GM10266 (cell line): ENCODE data around the gene SPECC1.

Experiments used
- DNase-seq: peaks from one replicate; pipeline ENCODE4 v3.0.0; 2012; ENCODE audit errors: extremely low spot score
- TF ChIP-seq, protein P1 (sequence below): IDR thresholded peaks from 2 replicates; pipeline ENCODE4 v1.5.1; 2012; ENCODE audit warnings: mild to moderate bottlenecking, low read depth; ENCODE audit not compliant: control insufficient read depth, insufficient read depth; ENCODE audit errors: missing control alignments

SPECC1 gene

DNA sequence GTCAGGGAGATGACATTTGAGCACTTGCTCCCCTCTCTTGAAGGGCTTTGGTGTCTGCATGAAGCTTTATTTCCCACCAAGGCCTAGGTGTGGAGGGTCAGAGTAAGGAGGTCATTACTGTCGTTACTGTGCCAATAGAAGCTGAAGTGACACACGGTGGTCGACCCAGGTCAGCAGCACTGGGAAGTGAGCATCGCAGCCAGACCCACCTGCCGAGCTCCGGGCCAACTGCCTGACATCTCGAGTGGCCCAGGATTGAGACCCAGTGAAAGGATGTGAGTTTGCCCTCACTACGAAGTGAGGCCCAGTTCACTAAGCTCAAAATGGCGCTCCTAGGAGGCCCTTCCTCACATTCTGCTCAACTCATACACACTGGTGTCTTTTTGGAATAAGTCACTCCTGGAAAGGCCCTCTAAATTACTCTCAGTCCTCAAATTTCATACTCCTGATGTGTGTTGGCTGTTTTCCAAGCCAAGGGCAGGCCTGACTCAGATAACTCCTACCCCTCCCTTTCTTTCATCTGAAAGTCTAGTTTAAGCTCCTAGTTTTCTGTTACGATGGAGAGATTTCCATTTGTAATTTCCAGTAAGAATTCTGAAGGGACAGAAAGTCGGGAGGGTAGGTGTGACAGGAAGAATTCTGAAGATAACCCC lies 257.8 kb downstream of the SPECC1 start:
- DNase-seq: no peak
- TF ChIP-seq, protein P1, sequence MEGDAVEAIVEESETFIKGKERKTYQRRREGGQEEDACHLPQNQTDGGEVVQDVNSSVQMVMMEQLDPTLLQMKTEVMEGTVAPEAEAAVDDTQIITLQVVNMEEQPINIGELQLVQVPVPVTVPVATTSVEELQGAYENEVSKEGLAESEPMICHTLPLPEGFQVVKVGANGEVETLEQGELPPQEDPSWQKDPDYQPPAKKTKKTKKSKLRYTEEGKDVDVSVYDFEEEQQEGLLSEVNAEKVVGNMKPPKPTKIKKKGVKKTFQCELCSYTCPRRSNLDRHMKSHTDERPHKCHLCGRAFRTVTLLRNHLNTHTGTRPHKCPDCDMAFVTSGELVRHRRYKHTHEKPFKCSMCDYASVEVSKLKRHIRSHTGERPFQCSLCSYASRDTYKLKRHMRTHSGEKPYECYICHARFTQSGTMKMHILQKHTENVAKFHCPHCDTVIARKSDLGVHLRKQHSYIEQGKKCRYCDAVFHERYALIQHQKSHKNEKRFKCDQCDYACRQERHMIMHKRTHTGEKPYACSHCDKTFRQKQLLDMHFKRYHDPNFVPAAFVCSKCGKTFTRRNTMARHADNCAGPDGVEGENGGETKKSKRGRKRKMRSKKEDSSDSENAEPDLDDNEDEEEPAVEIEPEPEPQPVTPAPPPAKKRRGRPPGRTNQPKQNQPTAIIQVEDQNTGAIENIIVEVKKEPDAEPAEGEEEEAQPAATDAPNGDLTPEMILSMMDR: no peak

DNA sequence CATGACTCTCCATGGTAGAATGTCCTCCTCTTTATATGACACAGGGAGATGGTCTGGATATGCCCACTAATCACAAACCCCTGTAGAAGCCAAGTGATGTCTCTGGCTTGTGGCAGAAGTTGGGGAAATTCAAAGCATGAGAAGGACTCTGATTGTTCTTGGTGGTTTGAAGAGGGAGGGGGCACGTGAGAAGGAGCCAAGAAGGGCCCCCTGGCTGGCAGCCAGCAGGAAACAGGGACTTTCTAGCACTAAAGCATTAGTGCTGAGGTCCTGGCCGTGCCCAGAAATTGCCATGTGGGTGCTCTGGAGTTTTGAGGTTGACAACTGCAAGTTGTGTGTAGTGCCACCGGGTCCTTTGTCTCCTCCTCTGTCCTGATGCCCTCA lies 258.3 kb downstream of the SPECC1 start:
- no peak for DNase-seq
- TF ChIP-seq, protein P1: no peak

DNA sequence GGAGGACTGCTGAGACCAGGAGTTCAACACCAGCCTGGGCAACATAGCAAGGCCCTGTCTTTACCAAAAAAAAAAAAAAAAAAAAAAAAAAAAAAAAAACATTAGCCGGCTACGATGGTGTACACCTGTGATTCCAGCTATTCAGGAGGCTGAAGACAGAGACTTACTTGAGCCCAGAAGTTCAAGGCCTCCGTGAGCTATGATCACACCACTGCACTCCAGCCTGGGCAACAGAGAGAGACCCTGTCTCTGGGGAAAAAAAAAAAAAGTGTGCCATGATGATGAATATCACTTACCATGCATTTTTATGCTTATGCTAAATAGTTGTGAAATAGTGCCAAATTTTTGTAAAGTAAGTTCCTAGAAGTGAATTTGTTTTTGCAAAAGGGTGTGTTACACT lies 261.2 kb downstream of the SPECC1 start:
- TF ChIP-seq, protein P1: no peak
- DNase-seq: no peak

DNA sequence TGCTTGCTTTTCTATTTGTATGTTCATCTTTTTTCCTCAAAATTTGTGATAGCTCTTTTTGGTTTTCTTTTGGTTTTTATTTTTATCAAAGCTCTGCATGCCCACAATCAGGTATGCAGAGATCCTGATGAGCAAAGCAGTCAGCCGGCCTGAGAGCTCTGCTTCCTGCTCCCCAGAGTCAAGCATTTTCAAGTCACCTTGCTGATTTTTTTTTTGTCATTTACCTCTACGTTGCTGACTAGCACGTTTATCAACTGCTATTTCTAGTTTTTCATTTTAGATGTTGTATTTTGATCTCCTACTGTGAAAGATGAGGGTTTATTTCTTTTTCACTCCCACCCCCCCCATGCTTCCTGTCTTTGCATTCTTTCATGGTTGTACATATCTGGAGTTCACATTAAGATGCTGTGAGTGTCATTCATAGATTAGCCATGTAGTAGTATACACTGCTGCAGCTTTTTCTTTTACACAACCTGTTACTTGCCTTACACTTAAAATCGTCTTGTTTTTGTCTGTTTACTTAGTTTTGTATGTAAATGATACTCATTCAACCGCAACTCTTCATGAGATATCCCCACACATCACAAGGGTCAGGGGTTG lies 262.0 kb downstream of the SPECC1 start:
- no peak for DNase-seq

DNA sequence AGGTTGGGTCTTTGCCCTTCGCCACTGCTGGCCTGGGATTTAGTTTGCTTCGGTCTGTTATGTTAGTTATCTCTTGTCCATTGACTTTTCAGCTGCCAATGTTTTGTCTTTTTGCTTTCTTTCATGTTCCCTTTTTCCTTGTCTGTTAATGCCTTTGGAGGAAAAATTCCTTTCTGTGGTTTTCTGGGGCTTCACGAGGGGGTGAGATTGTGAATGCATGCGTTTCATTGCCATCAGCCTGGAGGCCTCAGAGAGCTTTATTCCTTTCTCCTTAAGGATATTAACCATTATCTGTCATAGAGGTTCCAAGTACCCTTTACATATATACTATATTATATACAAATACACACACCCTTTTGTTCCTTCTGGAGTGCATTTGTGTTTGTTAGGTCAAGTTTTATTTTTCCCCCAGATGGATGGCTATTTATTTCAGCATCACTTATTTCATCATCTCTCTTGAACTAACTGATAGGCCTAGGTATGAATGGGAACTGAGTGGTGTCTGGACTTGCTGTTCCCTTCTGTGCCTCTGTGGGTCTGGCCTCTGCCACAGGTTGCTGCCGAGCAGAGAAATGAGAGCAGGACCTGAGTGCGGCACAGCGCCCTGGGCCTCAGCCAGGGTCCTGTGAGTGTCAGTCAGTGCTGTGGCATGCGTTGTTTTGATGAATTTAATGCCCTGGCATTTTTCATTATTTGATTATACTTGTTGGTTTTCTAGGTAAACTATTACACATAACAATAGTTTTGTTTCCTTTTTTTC lies 264.8 kb downstream of the SPECC1 start:
- DNase-seq: no peak
- TF ChIP-seq, protein P1: no peak

More for the DNA sequence above, 262.0 kb downstream of the SPECC1 start:
- TF ChIP-seq, protein P1: no peak

DNA sequence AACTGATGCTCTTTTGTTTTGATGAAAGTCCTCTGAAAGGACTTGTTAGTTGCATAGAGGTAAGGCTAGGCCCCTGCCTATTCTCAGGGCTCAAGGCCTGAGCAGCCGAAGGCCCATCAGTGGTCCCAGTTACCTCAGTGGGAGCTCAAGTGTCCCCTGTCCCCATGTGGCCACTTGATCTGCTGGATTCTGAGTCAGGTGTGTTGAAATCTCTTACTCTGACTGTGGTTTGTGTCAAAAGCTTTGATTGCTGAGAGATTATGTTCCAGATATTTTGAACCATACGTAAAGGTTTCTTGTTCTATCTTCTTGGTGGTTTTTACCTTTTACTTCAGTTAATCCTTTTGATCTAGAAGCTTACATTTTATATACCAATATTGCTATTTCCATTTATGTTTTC lies 266.5 kb downstream of the SPECC1 start:
- TF ChIP-seq, protein P1: no peak
- no peak for DNase-seq

DNA sequence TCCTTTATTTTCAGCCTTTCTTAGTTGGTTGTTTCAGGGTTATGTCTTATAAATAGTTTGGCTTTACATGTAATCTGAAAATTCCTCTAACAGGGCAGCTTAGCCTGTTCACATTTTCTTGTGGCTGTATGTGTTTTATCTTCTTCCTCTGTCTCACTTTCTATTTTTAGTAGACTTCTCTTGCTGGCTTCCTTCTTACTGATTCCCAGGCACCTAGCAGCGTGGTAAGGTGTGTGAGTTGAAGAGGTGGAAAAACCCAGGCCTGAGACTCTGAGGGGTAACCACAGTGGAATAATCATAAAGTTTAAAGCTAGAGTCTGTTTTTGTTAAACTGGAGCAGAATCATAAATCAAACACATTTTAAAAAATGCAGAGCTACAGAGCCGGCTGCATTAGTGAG lies 267.3 kb downstream of the SPECC1 start:
- TF ChIP-seq, protein P1: no peak
- no peak for DNase-seq
